Pancreas (tissue), 10 donors: ENCODE results near the gene SPRING1. TPM values are rescaled to one million over a fixed set of nuclear protein-coding genes. Genes with fewer than 3 reads are reported as not detected.

Experiments
- ATAC-seq, 4 donors: fragments of 200-7000 bp; cut with Tn5 transposase; one replicate each; pipeline versions ENCODE4 v1.8.0 to v1.9.1; 2020; ENCODE audit warnings: mild to moderate bottlenecking in 4 of 4, moderate library complexity in 4 of 4
- DNase-seq, 6 donors: peaks; one replicate each; pipeline ENCODE4 v3.0.0-alpha.2; 2020
- FAIRE-seq: peaks from 2 replicates; lab custom pipeline; 2012; peaks lifted over from hg19 to GRCh38; lab: Jason Lieb, UNC
- H3K27ac ChIP-seq, 4 donors: fragments of 200-600 bp; sonication (generic); 1 replicate in 3 of 4; 2 replicates in 1 of 4; pipeline versions ENCODE4 v1.5.0 to v1.8.0; 2020
- H3K27me3 ChIP-seq, 4 donors: fragments of 200-600 bp; one replicate each; pipeline ENCODE4 v1.8.0; 2021
- H3K36me3 ChIP-seq, 3 donors: fragments of 200-600 bp; sonication (generic) in 1 of 3; one replicate each; pipeline versions ENCODE4 v1.5.0 to v1.8.0; 2020 to 2021
- H3K4me1 ChIP-seq, 3 donors: fragments of 200-600 bp; one replicate each; pipeline ENCODE4 v1.8.0; 2021
- H3K4me3 ChIP-seq, 4 donors: fragments of 200-600 bp; sonication (generic) in 2 of 4; one replicate each; pipeline versions ENCODE4 v1.5.0 to v1.8.0; 2020 to 2021
- H3K9me3 ChIP-seq, 4 donors: fragments of 200-600 bp; one replicate each; pipeline ENCODE4 v1.8.0; 2021
- CTCF ChIP-seq, 4 donors: fragments of 200-600 bp; sonication (generic) in 3 of 4; IDR thresholded peaks; one replicate each; pipeline versions ENCODE4 v1.5.0 to v1.8.0; 2021; ENCODE audit warnings: antibody characterized with exemption in 4 of 4
- WGBS, 2 donors: extraction: QIAGEN DNeasy Blood & Tissue Kit; methylation state at CpG; one replicate each; pipeline ENCODE4 v1.1.7; 2013; 5-methylcytosine and 5-hydroxymethylcytosine counted together
- intact Hi-C, 3 donors: fragments of 100-400 bp; cut with DNase I; formaldehyde crosslinking; loops; one replicate each; pipeline versions ENCODE4 v1.11.1 to v1.14.2; 2022
- polyA plus RNA-seq, 2 donors: library from polyadenylated mRNA; stranded (reverse); fragments of 200-250 nt; gene quantifications; one replicate each; pipeline ENCODE4 v1.2.3, GENCODE V29; 2013
- total RNA-seq, 6 donors: library from RNA; stranded (reverse); fragmentation: NEBNext Ultra II Directional in 4 of 6; extraction: Animal tissue kit (Norgen Biotek cat#: 25700) in 4 of 6; gene quantifications; one replicate each; pipeline versions ENCODE4 v1.2.1 to v1.2.4, GENCODE V29; 2021 to 2023
- donor health status: healthy with polysubstance abuse.
- donor health status: DM: no; HTN: no; CAD: no; lungs with moderate emphysema.
- donor health status: DM: no; HTN: no; CAD: no.
- donor health status: control.
- donor health status: control.
- donor health status: Bipolar disorder and iron deficiency.
- donor health status: DM: yes; HTN: yes; CAD: no.
- donor health status: DM: no; HTN: no; CAD: no.
- donor health status: DM: no; HTN: no; CAD: no.
- donor health status: DM: yes; HTN: yes; CAD: no.

Gene SPRING1
- total and polyA plus RNA-seq, 8 donors: 7.5 to 21.9 (median 10.5) TPM

- intact Hi-C loops: no loop called here
- H3K27me3 ChIP-seq: no peaks in the 10 kb centered on the region
- no peak overlapping the region for H3K27ac ChIP-seq
- H3K9me3 ChIP-seq: no peaks in the 10 kb centered on the region
- H3K4me3 ChIP-seq: no peak overlapping the region
- no peak for TF ChIP-seq CTCF (IDR thresholded peaks at IDR 0.05)
- no peaks in the 10 kb centered on the region for H3K36me3 ChIP-seq
- ATAC-seq (no peak), DNase-seq (no peak), FAIRE-seq (no peak)
- WGBS, 2 donors: 82 to 85% methylated on average over 8 of the region's 8 CpGs
- peaks cover 0 to 13% (median 10%) of the 10 kb centered on the region in 3 donors for H3K4me1 ChIP-seq
These were observed 47.7 kb downstream of the SPRING1 start for GRCh38 chr12:116689979-116690744.

GRCh38 chr12:116689521-116689920 is 48.3 kb downstream of the SPRING1 start:
- Histone ChIP-seq H3K36me3 (no peaks in the 10 kb centered on the region), H3K27me3 (no peaks in the 10 kb centered on the region), H3K4me3 (no peak overlapping the region), H3K4me1 (peaks cover 0 to 13% (median 10%) of the 10 kb centered on the region in 3 donors), H3K9me3 (no peaks in the 10 kb centered on the region), H3K27ac (no peak overlapping the region)
- DNase-seq (no peak), ATAC-seq (no peak), FAIRE-seq (no peak)
- 75 to 79% methylated on average over 5 of the region's 5 CpGs for WGBS, 2 donors
- TF ChIP-seq CTCF (IDR thresholded peaks at IDR 0.05): no peak
- intact Hi-C loops: no loop called here

Other genes with a start within 250 kb of the SPRING1 start
- gene MAP1LC3B2, start 178.7 kb downstream of the SPRING1 start, total RNA-seq: under 1 TPM in 4 of 6 donors, not detected in 2; 0.49 to 0.92 (median 0.65) TPM
- 1 to 10 TPM in 1 of 2 donors, under 1 TPM in 1; 0.68 to 1.8 TPM for gene MAP1LC3B2, start 178.7 kb downstream of the SPRING1 start, polyA plus RNA-seq
- 1 to 10 TPM in 4 of 6 donors, under 1 TPM in 2; 0.51 to 1.8 (median 1.2) TPM for gene RNFT2, start 246 bp upstream of the SPRING1 start, total RNA-seq
- 1 to 10 TPM; 1.6 to 2.6 TPM for gene RNFT2, start 246 bp upstream of the SPRING1 start, polyA plus RNA-seq
- gene HRK, start 143.4 kb upstream of the SPRING1 start, total RNA-seq: under 1 TPM in 3 of 6 donors, not detected in 3; 0.04 to 0.16 (median 0.16) TPM
- under 1 TPM in 1 of 2 donors, not detected in 1; 0.05 TPM for gene HRK, start 143.4 kb upstream of the SPRING1 start, polyA plus RNA-seq
- 1 to 10 TPM; 8.0 to 9.6 (median 8.6) TPM for gene FBXW8, start 172.9 kb upstream of the SPRING1 start, total RNA-seq
- 1 to 10 TPM; 3.6 to 4.9 TPM for gene FBXW8, start 172.9 kb upstream of the SPRING1 start, polyA plus RNA-seq